Activated CD8-positive, alpha-beta memory T cell treated with anti-CD3 and anti-CD28 coated beads for 36 hours (primary cell): Measurements from ENCODE around the gene P3H2. TPM values are rescaled to one million over a fixed set of nuclear protein-coding genes. Genes with fewer than 3 reads are reported as not detected.

Experiments used
- CTCF ChIA-PET: fragments of 350-600 bp; sonication (Branson Sonifier 250); formaldehyde crosslinking; loops from one replicate; lab custom pipeline; 2021; ENCODE audit warnings: antibody characterized with exemption; lab: Charles Lee
- POLR2A ChIA-PET: fragments of 350-600 bp; sonication (Branson Sonifier 250); formaldehyde crosslinking; loops from one replicate; lab custom pipeline; 2021; ENCODE audit warnings: antibody characterized with exemption; lab: Charles Lee
- total RNA-seq, 2 experiments: library from RNA; stranded (reverse); gene quantifications; one replicate each; pipeline ENCODE4 v1.2.3, GENCODE V29; 2021

Gene P3H2
- total RNA-seq, 2 experiments from 2014 or later: not detected

DNA sequence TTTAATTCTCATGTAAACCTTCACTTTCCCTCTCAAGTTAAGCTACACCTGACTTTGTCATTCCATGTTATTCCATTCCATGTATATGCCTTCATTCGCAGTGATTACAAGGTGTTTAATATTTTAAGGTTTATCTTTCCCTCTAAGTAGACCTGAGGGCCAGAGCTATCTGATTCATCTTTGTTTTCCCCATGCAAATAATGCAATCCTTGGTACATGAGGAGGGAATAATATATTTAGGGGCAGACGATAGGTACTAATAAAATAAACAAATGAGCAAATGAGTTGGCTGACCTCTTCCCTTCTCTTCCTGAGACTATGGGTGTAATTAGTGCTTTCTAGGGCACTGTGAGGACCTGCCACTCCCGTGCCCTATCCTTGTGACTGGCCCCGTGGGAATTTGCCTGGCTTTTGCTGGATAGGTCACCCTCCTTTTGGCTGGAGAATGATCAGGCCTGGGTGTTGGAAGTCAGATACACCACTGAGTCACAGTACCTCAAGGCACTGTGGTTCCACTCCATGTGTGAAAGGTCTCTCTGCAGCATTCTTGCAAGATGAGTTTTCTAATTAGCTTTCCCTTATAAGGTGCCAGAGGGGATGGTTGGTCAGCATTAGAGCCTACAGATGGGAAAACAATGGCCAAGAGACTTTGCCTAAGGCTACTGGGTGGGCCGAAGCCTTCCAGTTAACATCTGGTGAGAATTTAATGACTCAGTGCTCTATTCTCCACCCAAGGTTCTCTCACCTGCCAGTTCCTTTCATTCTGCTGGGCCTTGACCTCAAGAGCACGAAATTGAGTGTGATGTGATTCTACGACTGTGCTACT lies 183.2 kb downstream of the P3H2 start:
- ChIA-PET CTCF (no interaction called here), POLR2A (no interaction called here)

GRCh38 chr3:189936201-189936945 lies 184.3 kb downstream of the P3H2 start:
- POLR2A ChIA-PET: no interaction called here
- CTCF ChIA-PET: no interaction called here

GRCh38 chr3:189927975-189928895 lies 192.5 kb downstream of the P3H2 start:
- ChIA-PET POLR2A (no interaction called here), CTCF (interaction anchor here (0.7 kb wide), 1 partner anchor 29 kb away, joined by 3 read pairs; no protein-coding TSS in a partner anchor)

- CTCF ChIA-PET: no interaction called here
- POLR2A ChIA-PET: no interaction called here
Measured at GRCh38 chr3:189921770-189922169, 198.9 kb downstream of the P3H2 start.

DNA sequence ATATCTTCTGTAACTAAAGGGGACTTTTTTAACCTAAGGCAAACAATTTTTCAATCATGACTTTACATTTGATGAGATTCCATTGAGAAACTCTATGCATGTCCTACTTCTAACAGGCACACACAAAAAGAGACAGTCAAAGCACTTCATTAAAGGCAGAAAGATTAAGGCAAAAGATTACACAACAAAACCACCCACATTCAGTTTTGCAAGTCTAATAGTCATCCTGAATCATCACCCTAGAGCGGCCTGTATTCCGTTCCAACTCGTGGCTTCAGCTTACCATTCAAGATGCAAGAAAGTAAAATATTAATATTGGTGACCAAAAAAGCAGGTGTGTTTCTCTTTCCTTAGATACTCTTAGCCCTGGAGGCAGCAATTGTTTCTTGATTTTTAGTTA lies 205.9 kb downstream of the P3H2 start:
- CTCF ChIA-PET: no interaction called here

DNA sequence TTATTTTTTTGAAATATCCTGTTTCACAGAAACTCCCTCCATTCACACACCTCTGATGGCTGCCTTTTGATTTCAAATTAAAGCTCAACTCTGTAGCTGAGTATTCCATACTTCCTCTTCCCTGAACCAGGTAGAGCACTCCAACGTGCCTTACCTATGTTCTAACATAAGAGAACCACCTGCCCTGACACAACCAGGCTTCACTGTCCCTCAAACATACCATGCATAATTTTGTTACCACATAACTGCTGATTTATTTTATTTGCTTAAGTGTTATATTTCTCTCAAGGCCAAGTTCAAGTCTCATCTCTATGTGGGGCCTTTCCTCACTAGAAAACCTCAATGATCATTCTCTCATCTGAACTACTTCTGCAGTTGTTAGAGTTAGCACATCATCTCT lies 209.7 kb downstream of the P3H2 start:
- POLR2A ChIA-PET: no interaction called here
- CTCF ChIA-PET: no interaction called here

More for the DNA sequence above, 205.9 kb downstream of the P3H2 start:
- POLR2A ChIA-PET: no interaction called here

- POLR2A ChIA-PET: no interaction called here
- CTCF ChIA-PET: no interaction called here
Measured at GRCh38 chr3:189909573-189909972, 211.1 kb downstream of the P3H2 start.

DNA sequence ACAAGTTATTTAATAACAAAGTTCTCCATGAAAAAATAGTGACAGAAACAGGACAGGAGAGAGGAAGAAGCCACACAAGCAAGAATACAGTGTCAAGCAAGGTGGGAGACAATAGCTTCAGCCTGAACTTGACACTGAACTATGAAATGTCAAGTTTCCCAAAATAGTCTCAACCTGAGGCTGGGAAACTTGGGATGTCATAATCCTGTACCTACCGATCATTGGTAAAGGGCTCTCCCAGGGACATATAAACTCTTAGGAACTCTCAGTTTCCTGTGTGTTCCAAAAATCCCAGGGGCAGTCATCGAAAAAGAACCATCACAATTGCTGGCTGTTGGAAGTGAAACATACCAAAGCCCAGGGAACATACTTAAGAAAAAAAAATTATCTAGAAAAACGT lies 211.6 kb downstream of the P3H2 start:
- CTCF ChIA-PET: no interaction called here
- POLR2A ChIA-PET: no interaction called here

GRCh38 chr3:189908646-189909045 lies 212.1 kb downstream of the P3H2 start:
- ChIA-PET POLR2A (no interaction called here), CTCF (no interaction called here)

- ChIA-PET CTCF (no interaction called here), POLR2A (no interaction called here)
Measured at GRCh38 chr3:189907803-189908202, 212.9 kb downstream of the P3H2 start.

Other genes with a start within 250 kb of the P3H2 start
- gene CLDN1, start 201.5 kb upstream of the P3H2 start, total RNA-seq: under 1 TPM; 0.13 to 0.19 TPM